Peyer's patch (tissue), 4 donors: Measurements from ENCODE around the gene SPPL3.

Experiments used
- POLR2A ChIP-seq, 2 donors: fragments of 450-650 bp; IDR thresholded peaks; one replicate each; pipeline ENCODE4 v1.5.1; 2017; ENCODE audit warnings: antibody characterized with exemption in 2 of 2, mild to moderate bottlenecking in 2 of 2, moderate library complexity in 2 of 2
- TF ChIP-seq, protein P1 (sequence below), 6 experiments: fragments of 450-650 bp in 4 of 6; fragments of 200-600 bp in 2 of 6; sonication (generic) in 1 of 6; IDR thresholded peaks; one replicate each; pipeline ENCODE4 v1.5.1; 2017 to 2019; ENCODE audit warnings: antibody characterized with exemption in 6 of 6, mild to moderate bottlenecking in 3 of 6, moderate library complexity in 1 of 6

- TF ChIP-seq POLR2A (IDR thresholded peaks at IDR 0.05), result no peak
- TF ChIP-seq, protein P1, sequence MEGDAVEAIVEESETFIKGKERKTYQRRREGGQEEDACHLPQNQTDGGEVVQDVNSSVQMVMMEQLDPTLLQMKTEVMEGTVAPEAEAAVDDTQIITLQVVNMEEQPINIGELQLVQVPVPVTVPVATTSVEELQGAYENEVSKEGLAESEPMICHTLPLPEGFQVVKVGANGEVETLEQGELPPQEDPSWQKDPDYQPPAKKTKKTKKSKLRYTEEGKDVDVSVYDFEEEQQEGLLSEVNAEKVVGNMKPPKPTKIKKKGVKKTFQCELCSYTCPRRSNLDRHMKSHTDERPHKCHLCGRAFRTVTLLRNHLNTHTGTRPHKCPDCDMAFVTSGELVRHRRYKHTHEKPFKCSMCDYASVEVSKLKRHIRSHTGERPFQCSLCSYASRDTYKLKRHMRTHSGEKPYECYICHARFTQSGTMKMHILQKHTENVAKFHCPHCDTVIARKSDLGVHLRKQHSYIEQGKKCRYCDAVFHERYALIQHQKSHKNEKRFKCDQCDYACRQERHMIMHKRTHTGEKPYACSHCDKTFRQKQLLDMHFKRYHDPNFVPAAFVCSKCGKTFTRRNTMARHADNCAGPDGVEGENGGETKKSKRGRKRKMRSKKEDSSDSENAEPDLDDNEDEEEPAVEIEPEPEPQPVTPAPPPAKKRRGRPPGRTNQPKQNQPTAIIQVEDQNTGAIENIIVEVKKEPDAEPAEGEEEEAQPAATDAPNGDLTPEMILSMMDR (IDR thresholded peaks at IDR 0.05), result no peak
These were observed 73.2 kb downstream of the SPPL3 start for GRCh38 chr12:120830966-120831365.
